Panc1 (cell line): ENCODE data around the gene EBF4. TPM values are rescaled to one million over a fixed set of nuclear protein-coding genes. Genes with fewer than 3 reads are reported as not detected.

ENCODE experiments used
- ATAC-seq: fragments of 200-7000 bp; cut with Tn5 transposase; 2 replicates; pipeline ENCODE4 v1.9.1; 2020; ENCODE audit warnings: mild to moderate bottlenecking, moderate library complexity
- BruUV-seq: library from RNA; stranded (reverse); fragments of 400-500 nt; replicated peaks from 2 replicates; lab custom pipeline; 2021; lab: Mats Ljungman, UMichigan
- CTCF ChIA-PET: fragments of 300-600 bp; sonication (Branson Sonifier 250); formaldehyde crosslinking; loops from one replicate; lab custom pipeline; 2022; ENCODE audit warnings: antibody characterized with exemption; lab: Charles Lee
- POLR2A ChIA-PET: fragments of 300-600 bp; sonication (Branson Sonifier 250); formaldehyde crosslinking; loops from one replicate; lab custom pipeline; 2022; ENCODE audit warnings: antibody characterized with exemption; lab: Charles Lee
- DNase-seq: peaks from one replicate; pipeline ENCODE4 v3.0.0-alpha.2; 2010; ENCODE audit warnings: low read depth, low spot score
- H3K27ac ChIP-seq: 2 replicates; pipeline ENCODE4 v1.5.1; 2011; ENCODE audit warnings: mild to moderate bottlenecking, low read length, inconsistent platforms
- H3K27me3 ChIP-seq: fragments of 200-500 bp; sonication (Bioruptor generic); 2 replicates; pipeline ENCODE4 v1.6.0; 2014; ENCODE audit warnings: low read length, inconsistent platforms; ENCODE audit not compliant: control insufficient read depth, insufficient read depth
- H3K36me3 ChIP-seq: fragments of 200-500 bp; sonication (Bioruptor generic); 2 replicates; pipeline ENCODE4 v1.5.1; 2014; ENCODE audit warnings: inconsistent platforms, mild to moderate bottlenecking, low read length, moderate library complexity; ENCODE audit not compliant: control insufficient read depth, insufficient read depth
- H3K4me1 ChIP-seq: 2 replicates; pipeline ENCODE4 v1.5.1; 2011; ENCODE audit warnings: inconsistent platforms, mild to moderate bottlenecking, low read length, moderate library complexity; ENCODE audit not compliant: control insufficient read depth, insufficient read depth
- H3K4me3 ChIP-seq, 2 experiments: 2 replicates each; pipeline ENCODE4 v1.5.1; 2011 to 2012; ENCODE audit warnings: low read depth in 2 of 2, low read length in 2 of 2, mild to moderate bottlenecking in 2 of 2, inconsistent platforms in 1 of 2, moderate library complexity in 1 of 2
- H3K9me3 ChIP-seq: fragments of 200-500 bp; sonication (Bioruptor generic); 2 replicates; pipeline ENCODE4 v1.5.1; 2014; ENCODE audit warnings: low read depth, mild to moderate bottlenecking, inconsistent platforms, low read length, moderate library complexity; ENCODE audit not compliant: control insufficient read depth, insufficient read depth
- POLR2AphosphoS5 ChIP-seq: IDR thresholded peaks from 2 replicates; pipeline ENCODE4 v1.6.1; 2012; ENCODE audit warnings: mild to moderate bottlenecking, low read depth, low read length, moderate library complexity
- SIN3A ChIP-seq: IDR thresholded peaks from 2 replicates; pipeline ENCODE4 v1.6.1; 2012; ENCODE audit warnings: low read depth, mild to moderate bottlenecking, low read length, moderate library complexity, borderline replicate concordance; ENCODE audit not compliant: insufficient read depth
- TCF7L2 ChIP-seq: IDR thresholded peaks from 2 replicates; pipeline ENCODE4 v1.6.1; 2011; ENCODE audit warnings: mild to moderate bottlenecking, low read depth, low read length, inconsistent platforms
- in situ Hi-C: cut with HindIII; loops from 2 replicates; pipeline ENCODE4 v1.10.0; 2016; ENCODE audit warnings: low sequenced_read_pairs, low pct_unique_long_range_greater_than_20kb
- intact Hi-C: fragments of 100-400 bp; cut with micrococcal nuclease; formaldehyde crosslinking; loops from one replicate; pipeline ENCODE4 v1.10.0; 2022; ENCODE audit not compliant: unreplicated experiment
- total RNA-seq: library from RNA; stranded (reverse); gene quantifications from one replicate; pipeline ENCODE4 v1.2.1, GENCODE V29; 2021; ENCODE audit not compliant: unreplicated experiment
- TF ChIP-seq, protein P1 (sequence below): fragments of 450-650 bp; IDR thresholded peaks from 2 replicates; pipeline ENCODE4 v1.5.1; 2017; ENCODE audit warnings: mild to moderate bottlenecking
- TF ChIP-seq, protein P2 (sequence below), 2 experiments: IDR thresholded peaks; 2 replicates each; pipeline ENCODE4 v1.6.1; 2011 to 2012; ENCODE audit warnings: low read depth in 2 of 2, control low read depth in 1 of 2, low read length in 1 of 2, mild to moderate bottlenecking in 1 of 2, moderate library complexity in 1 of 2; ENCODE audit not compliant: insufficient read depth in 1 of 2

The EBF4 gene
- total RNA-seq, 1 experiment from 2014 or later: 6.8 TPM

DNA sequence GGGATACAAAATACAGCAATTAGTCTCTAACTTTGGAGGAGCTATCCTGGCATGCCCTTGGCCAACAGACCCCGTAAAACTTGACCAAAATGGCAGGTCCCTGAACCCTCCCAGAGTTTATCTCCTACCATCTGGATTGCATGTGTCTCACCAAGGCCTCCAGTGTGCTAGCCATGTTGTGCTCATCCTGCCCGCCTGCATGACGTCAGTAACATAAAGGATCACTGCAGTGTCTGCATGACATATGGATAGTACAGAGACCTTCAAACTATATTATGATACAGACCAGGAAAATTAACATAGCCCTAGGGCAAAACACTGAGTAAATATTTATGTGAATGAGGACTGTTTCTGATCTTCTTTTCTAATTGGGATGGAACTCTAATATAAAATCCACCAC lies 82.6 kb downstream of the EBF4 start:
- DNase-seq (no peak), ATAC-seq (no peak)
- no peaks in the 10 kb centered on the region for H3K36me3 ChIP-seq
- in situ Hi-C loops (no loop called here), intact Hi-C loops (no loop called here)
- H3K4me1 ChIP-seq: no peaks in the 10 kb centered on the region
- no peak overlapping the region for H3K27ac ChIP-seq
- no peaks in the 10 kb centered on the region for H3K27me3 ChIP-seq
- TF ChIP-seq TCF7L2: no peak
- no peak for TF ChIP-seq POLR2AphosphoS5
- TF ChIP-seq SIN3A: no peak
- TF ChIP-seq, protein P1, sequence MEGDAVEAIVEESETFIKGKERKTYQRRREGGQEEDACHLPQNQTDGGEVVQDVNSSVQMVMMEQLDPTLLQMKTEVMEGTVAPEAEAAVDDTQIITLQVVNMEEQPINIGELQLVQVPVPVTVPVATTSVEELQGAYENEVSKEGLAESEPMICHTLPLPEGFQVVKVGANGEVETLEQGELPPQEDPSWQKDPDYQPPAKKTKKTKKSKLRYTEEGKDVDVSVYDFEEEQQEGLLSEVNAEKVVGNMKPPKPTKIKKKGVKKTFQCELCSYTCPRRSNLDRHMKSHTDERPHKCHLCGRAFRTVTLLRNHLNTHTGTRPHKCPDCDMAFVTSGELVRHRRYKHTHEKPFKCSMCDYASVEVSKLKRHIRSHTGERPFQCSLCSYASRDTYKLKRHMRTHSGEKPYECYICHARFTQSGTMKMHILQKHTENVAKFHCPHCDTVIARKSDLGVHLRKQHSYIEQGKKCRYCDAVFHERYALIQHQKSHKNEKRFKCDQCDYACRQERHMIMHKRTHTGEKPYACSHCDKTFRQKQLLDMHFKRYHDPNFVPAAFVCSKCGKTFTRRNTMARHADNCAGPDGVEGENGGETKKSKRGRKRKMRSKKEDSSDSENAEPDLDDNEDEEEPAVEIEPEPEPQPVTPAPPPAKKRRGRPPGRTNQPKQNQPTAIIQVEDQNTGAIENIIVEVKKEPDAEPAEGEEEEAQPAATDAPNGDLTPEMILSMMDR: no peak
- TF ChIP-seq, protein P2, sequence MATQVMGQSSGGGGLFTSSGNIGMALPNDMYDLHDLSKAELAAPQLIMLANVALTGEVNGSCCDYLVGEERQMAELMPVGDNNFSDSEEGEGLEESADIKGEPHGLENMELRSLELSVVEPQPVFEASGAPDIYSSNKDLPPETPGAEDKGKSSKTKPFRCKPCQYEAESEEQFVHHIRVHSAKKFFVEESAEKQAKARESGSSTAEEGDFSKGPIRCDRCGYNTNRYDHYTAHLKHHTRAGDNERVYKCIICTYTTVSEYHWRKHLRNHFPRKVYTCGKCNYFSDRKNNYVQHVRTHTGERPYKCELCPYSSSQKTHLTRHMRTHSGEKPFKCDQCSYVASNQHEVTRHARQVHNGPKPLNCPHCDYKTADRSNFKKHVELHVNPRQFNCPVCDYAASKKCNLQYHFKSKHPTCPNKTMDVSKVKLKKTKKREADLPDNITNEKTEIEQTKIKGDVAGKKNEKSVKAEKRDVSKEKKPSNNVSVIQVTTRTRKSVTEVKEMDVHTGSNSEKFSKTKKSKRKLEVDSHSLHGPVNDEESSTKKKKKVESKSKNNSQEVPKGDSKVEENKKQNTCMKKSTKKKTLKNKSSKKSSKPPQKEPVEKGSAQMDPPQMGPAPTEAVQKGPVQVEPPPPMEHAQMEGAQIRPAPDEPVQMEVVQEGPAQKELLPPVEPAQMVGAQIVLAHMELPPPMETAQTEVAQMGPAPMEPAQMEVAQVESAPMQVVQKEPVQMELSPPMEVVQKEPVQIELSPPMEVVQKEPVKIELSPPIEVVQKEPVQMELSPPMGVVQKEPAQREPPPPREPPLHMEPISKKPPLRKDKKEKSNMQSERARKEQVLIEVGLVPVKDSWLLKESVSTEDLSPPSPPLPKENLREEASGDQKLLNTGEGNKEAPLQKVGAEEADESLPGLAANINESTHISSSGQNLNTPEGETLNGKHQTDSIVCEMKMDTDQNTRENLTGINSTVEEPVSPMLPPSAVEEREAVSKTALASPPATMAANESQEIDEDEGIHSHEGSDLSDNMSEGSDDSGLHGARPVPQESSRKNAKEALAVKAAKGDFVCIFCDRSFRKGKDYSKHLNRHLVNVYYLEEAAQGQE (IDR thresholded peaks at IDR 0.05; ENCODE audit: insufficient read depth in 1 of 2, low read depth in 2 of 2, low read length in 1 of 2): no peak
- no peaks in the 10 kb centered on the region for H3K9me3 ChIP-seq
- no peak overlapping the region for H3K4me3 ChIP-seq
- ChIA-PET POLR2A (no interaction called here), CTCF (no interaction called here)
- BruUV-seq: no TSS peak

DNA sequence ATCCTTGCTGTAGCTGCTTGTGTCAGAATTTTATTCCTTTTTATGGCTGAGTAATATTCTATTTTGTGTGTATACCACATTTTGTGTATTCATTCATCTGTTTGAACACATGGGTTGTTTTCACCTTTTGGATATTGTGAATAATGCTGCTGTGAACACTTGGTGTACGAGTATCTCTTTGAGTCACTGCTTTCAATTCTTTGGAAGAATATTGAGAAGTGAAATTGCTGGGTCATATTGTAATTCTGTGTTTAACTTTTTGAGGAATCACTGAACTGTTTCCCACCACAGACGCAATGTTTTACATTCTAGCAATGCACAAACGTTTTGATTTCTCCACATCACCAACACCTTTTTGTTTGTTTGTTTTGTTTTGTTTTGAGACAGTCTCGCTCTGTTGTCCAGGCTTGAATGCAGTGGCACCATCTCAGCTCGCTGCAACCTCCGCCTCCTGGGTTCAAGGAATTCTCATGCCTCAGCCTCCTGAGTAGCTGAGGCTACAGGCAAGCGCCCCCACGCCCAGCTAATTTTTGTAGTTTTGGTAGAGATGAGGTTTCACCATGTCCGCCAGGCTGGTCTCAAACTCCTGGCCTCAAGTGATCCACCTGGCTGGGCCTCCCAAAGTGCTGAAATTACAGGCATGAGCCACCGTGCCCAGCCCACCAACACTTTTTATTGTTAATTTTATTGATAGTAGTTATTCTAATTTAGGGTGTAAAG lies 86.2 kb downstream of the EBF4 start:
- BruUV-seq: no TSS peak
- ATAC-seq (no peak), DNase-seq (no peak)
- Histone ChIP-seq H3K27ac (no peak overlapping the region), H3K27me3 (peaks cover 4% of the 10 kb centered on the region; the same call in 1 of the 2 replicates), H3K4me1 (no peaks in the 10 kb centered on the region), H3K4me3 (no peak overlapping the region), H3K9me3 (no peaks in the 10 kb centered on the region), H3K36me3 (no peaks in the 10 kb centered on the region)
- intact Hi-C loops: no loop called here
- in situ Hi-C loops: no loop called here
- CTCF ChIA-PET: no interaction called here
- POLR2A ChIA-PET: no interaction called here
- TF ChIP-seq POLR2AphosphoS5: no peak
- TF ChIP-seq, protein P1: no peak
